Activated CD8-positive, alpha-beta memory T cell treated with anti-CD3 and anti-CD28 coated beads for 24 hours (primary cell): ENCODE results near the gene HIBCH.
"Not testable (repeated sequence)": the region's sequence is repeated elsewhere in the genome, so short reads cannot be mapped to it uniquely, and the experiment has no call there.

Experiments used
- DNase-seq: peaks from one replicate; pipeline ENCODE4 v3.0.0-alpha.2; 2020

The HIBCH gene

DNA sequence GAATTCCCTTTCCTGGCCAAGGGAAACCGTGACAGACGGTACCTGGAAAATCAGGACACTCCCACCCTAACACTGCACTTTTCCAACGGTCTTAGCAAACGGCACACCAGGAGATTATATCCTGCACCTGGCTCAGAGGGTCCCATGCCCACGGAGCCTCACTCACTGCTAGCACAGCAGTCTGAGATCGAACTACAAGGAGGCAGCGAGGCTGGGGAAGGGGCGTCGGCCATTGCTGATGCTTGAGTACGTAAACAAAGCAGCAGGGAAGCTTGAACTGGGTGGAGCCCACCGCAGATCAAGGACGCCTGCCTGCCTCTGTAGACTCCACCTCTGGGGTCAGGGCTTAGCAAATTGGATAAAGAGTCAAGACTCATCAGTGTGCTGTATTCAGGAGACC lies 95.6 kb downstream of the HIBCH start:
- not testable (repeated sequence) for DNase-seq

- not testable (repeated sequence) for DNase-seq
These were observed 96.9 kb downstream of the HIBCH start for GRCh38 chr2:190222745-190223144.

- no peak for DNase-seq
These were observed 98.2 kb downstream of the HIBCH start for GRCh38 chr2:190221429-190221828.

DNA sequence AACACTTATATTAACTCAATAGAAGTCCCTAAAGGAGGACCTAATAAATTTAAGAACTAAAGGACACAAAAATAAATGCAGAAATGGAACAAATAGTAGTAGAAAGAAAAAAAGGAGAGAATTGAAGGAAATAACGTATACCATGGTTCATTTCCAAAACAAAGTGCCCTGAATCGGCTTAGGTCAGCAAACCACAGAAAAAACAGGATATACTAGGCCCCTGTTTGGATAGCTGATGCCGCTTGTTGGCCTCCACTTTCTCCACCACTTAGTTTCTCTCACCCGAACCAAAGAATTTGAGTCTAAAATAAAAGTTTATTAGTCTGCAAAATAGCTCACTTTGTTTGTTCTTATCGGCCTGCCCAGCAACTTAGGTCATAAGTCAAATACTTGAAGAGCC lies 100.4 kb downstream of the HIBCH start:
- DNase-seq: no peak

DNA sequence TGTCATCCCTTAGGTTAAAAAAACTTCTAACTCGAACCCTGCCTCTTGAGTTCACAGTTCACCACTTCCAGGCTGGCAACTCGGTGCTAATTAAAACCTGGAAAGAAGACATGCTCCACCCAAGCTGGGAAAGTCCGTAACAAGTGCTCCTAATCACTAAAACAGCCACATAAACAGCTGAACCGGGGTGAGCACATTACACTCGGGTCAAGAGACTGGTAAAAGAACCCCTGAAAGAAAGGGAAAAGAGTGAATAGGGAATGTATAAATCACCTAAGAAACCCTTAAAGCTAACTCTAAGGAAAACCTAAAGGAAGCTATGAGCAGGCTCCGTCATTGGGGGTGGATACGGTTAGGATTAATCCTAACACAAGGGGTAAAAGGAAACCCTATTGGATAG lies 102.0 kb downstream of the HIBCH start:
- DNase-seq: no peak

GRCh38 chr2:190216829-190217228 lies 102.8 kb downstream of the HIBCH start:
- no peak for DNase-seq

DNA sequence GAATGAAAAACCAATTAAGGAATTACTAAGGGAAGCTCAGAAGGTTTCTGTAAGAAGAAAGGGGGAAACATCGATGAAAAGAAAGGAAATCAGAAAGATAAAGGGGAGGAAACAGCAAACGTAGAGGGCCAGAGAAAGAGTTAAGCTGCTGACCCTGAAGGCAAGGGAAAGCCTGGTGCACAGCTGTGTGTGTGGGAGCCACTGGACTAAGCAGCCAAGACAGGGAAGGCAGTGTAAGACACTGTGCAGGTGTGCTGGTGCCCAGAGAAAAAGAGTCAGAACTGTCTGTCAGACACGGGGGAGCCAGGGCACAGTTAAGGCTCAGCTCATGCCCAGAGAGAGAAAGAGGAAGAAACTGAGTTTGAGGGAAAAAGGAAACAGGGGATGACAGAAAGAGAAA lies 104.0 kb downstream of the HIBCH start:
- DNase-seq: no peak

GRCh38 chr2:190214426-190215194 lies 105.0 kb downstream of the HIBCH start:
- DNase-seq: no peak

DNA sequence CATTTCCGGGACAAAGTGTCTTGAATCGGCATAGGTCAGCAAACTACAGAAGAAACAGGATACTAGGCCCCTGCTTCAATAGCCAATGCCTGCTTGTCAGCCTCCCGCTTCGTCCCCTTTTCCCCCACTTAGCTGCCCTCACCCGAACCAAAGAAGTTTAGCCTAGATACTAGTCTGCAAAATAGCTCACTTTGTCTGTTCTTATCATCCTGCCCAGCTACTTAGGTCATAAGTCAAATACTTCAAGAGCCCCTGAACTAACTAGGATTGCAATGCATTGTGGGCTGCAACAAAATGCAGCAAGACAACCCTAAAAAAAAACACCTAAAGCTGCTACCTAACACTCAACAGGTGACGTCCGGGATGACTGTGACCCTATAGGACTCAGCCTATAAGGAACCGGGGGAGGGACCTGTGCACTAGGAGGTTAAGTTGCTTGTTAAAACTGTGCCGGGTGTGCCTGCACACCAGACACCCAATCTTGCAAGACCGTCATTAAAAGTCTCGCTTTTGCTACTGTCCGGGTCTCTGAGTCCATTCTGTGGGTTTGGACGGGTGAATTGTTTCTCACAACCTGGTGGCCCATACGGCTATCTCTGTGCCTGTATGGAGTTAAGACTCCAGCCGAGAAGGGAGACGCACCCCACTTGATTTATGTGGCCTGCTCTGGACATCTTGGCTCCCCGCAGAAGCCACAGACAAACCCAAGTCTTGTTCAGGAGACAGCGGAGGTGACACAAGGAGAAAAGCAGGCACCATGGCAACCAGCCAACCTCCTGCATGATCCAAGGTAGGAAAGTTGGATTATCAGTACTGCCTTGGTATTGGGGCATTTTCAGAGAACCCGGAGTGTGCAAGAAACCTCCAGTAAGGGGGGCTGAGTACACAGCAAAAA lies 105.9 kb downstream of the HIBCH start:
- no peak for DNase-seq

DNA sequence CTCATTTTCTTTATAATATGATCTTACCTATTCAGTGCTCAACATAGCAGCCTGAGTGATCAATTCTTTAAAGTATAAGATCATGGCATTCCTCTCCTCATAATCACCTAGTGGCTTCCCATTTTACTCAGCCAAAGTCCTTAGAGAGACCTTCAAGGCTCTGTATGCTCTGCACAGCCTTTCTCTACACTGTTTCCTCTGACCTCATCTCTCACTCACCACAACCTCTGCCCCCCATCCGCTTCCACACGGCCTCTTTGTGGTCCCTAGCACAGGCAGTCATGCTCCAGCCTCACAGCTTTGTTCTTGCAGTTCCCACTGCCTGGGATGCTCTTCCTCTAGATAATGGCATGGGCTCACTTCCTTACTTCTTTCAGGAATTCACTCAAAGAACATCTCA lies 109.2 kb downstream of the HIBCH start:
- DNase-seq: no peak

DNA sequence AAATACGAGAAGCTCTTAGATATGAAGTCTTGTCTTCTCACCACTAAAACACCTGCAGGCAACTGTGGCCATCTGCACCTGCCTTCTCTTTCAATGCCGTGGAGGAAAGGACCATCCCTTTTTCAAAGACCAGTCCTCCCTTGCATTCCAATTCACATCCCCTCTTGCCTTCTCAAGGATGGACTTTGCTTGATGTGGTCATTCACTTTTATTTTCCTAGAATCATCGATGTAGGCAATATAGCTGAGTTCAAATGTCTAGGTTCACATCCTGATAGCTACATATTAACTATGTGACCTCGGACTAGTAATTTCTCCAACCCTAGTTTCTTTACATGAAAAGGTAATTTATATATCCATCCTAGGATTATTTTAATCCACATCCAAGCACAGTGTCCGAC lies 110.1 kb downstream of the HIBCH start:
- no peak for DNase-seq

- no peak for DNase-seq
These were observed 111.7 kb downstream of the HIBCH start for GRCh38 chr2:190207930-190208329.

DNA sequence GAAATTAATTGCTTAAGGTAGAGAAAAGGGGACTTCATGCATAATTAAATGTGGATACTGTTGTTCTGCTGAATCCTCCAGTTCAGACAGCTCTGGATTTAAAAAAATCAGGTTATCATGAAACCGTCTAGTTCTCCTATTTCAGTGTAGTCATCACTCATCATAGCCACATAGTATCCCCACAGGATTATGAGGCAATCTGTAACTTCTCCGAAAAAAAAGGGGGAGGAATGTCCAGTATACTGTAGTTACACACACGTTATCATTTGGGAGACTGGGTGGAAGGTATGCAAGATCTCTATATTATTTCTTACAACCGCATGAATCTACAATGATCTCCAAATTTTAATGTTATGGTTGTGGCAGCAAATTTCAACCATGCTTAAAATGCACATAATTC lies 114.0 kb downstream of the HIBCH start:
- DNase-seq: no peak

DNA sequence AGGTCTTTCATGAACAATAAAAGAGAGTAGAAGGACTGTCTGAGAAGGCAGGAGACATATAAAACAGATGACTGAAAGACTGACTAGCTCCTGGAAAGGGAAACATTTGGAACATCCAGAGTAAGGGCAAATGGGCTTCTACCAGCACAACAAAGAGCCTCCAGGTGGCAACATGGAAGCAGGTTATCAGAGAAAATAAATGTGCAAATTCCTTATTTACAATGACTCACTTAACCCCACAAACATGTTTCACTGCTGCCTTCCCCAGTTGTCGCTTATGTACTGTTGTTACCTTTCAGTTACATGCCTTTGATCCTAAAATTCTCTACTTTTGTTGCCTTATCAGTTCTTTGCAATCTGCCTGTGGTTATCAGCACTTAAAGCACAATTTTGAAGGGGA lies 117.0 kb downstream of the HIBCH start:
- DNase-seq: no peak

GRCh38 chr2:190202018-190202417 lies 117.6 kb downstream of the HIBCH start:
- no peak for DNase-seq

GRCh38 chr2:190200603-190201002 lies 119.0 kb downstream of the HIBCH start:
- no peak for DNase-seq

DNA sequence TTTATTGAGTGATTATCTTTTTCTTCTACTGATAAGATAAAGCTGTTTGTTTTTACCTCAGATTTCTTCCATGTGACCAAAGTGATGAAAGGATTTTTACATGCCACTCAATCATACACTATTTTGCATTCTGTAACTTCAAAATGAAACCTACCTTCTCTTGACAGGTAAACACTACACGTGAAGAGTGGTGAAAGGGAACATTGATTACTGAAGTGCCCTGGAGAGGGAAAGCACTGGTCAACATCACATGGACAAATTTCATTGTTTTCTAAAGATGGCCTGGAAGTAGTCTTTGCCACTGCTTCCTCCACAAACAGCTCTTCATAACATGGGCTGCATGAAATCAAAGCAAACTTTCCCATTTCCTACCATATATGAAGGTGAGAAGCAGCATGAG lies 120.1 kb downstream of the HIBCH start:
- DNase-seq: no peak

DNA sequence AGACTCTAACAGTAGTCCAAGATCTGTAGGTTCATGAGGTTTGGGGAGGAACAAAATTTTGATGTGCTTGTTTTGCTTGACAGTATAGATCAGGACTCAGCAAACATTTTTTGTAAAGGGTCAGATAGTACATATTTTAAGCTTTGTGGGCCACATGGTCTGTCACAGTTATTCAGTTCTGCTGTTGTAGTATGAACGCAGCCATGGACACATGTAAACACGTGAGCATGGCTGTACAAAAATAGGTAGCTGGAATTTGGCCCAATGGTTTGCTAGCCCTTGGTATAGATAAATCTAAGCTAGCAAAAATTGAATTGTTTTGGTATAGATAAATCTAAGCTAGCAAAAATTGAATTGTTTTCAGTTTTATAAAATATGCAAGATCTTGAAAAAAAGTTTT lies 120.5 kb downstream of the HIBCH start:
- no peak for DNase-seq

DNA sequence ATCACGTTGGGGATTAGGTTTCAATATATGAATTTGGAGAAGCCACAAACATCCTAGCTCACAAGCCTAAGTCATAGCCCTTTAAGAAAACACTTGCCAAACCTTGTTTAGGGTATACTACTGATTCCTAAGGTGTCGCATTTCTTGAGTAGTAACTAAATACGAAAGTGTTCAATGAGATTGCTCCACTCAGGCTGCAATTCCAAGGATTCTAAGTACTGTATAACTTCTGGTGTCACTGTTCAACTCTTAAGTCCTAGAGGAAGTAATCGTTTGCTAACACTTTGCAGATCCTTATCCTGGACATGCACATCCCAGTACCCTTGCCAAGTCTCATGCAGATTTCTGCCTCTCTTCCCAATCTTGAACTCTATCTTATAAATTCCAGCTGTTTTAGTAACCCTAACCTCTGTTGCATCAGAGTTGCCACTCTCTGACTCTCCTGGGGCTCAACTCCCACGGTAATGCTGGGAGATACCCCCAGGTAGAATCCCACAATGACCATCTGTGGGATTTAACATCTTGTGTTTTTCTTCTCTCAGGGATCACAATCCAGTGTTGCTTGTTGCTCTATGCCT lies 122.4 kb downstream of the HIBCH start:
- no peak for DNase-seq

- no peak for DNase-seq
These were observed 129.0 kb downstream of the HIBCH start for GRCh38 chr2:190190507-190191162.

GRCh38 chr2:190188289-190188688 lies 131.3 kb downstream of the HIBCH start:
- DNase-seq: no peak

DNA sequence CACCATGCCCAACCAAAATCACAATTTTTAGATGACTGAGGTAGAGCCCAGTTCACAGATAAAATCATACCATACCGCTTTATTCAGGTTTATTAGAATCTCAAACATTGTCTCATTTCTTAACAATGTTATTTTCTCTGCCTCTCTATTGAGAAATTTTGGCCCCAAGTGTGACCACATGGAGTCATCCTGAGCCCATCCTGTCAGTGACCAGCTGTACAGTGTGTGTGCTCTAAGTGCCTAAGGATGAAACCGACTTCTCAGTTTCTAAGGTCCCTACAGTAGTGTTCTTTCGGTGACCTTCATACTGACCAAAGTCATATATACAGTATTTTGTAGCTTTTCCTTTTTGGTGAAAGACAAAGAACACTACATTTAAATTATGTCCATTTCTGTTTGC lies 133.4 kb downstream of the HIBCH start:
- no peak for DNase-seq

DNA sequence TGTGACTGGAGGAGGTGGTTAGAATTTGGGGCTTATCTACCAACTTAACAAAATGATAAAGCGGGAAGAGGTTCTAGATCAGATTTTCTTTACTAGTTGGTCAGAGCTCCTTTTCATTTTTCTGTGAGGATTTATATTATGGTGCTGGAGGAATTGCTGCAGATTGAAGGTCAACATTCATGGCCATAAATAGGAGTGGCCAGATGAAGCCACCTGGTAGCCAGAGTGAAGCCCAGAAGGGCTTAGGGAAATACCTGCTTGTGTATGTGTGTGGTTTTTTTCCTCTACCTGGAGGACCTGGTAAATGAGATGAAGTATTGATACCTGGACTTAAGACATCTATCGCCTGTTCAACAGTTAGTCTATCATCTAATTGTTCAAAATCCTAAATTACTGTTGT lies 134.2 kb downstream of the HIBCH start:
- DNase-seq: no peak
